Daoy (cell line): ENCODE results near the gene MR1. TPM values are rescaled to one million over a fixed set of nuclear protein-coding genes. Genes with fewer than 3 reads are reported as not detected.

Experiments used
- DNase-seq: peaks from one replicate; pipeline ENCODE4 v3.0.0-alpha.2; 2015; ENCODE audit warnings: low read depth
- total RNA-seq: library from RNA; depleted of rRNA; stranded (reverse); fragments of >200 nt; shearing (Covaris generic); gene quantifications from 2 replicates; pipeline ENCODE4 v1.2.3, GENCODE V29; 2014; rRNA removed

MR1 gene
- total RNA-seq, 1 experiment from 2014 or later = 7.1 TPM

GRCh38 chr1:181107711-181108110 lies 73.9 kb downstream of the MR1 start:
- DNase-seq = no peak

DNA sequence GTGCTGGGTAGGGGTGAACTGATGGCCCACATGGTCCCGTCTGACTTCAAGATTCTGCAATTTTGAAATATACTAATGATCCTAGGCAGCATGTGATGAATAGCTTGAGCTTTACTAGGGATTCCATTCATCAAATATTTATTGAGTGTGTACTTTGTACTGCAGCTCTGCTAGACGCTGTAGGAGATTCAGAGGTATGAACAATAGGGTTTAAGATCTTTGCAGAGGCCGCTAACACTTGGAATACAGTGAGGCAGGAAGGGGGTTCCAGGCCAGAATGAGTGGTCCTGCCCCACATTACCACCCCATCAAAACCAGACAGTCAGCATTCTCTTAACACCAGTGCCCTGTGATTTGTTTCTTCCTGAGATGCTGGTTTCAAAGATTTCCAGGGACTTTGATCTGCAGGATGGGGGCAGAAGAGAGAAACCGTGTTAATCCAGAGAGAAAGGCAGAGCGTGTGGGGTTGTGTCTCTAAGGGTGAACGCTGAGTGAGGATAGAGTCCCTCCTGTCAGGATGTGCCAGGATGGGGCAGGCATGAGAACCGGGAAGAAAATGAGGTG lies 74.6 kb downstream of the MR1 start:
- no peak for DNase-seq

DNA sequence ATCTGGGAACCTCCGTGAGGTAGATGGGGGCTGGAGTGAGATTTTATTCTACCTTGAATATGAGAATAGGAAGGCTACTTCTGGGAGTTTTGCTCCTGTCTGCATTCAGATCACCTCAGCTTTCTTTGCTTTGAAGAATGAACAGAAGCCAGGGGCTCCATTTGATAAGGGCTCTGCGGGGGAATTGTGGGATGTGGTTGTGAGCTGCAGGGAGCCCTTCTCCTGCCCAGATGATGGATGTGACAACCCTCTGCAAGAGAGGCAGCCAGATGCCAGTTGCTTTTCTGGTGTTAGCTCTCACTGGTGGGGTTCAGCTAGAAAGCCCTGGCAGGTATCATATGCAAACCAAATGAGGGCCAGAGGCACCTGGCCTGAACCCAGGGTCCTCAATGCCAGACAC lies 76.2 kb downstream of the MR1 start:
- no peak for DNase-seq

Other genes with a start within 250 kb of the MR1 start
- gene KIAA1614, start 121.1 kb upstream of the MR1 start, total RNA-seq = 0.48 and 0.57 TPM in 2 replicates
- 17.7 and 19.1 TPM in 2 replicates for gene STX6, start 11.1 kb upstream of the MR1 start, total RNA-seq
- 20.3 and 22.3 TPM in 2 replicates for gene IER5, start 54.7 kb downstream of the MR1 start, total RNA-seq